Stimulated activated CD4-positive, alpha-beta T cell treated with anti-CD3 and anti-CD28 coated beads, Interleukin-2, amount 100 ng/mL, for 48 hours (primary cell): ENCODE measurements around the gene PLK2.

ENCODE experiments used
- DNase-seq, 2 donors: peaks; one replicate each; pipeline ENCODE4 v3.0.0-alpha.2; 2020

PLK2 gene

GRCh38 chr5:58447226-58447625 lies 12.7 kb downstream of the PLK2 start:
- DNase-seq, result no peak

- no peak for DNase-seq
Observed at GRCh38 chr5:58446024-58446423, 13.9 kb downstream of the PLK2 start.

- DNase-seq, result no peak
Observed at GRCh38 chr5:58444805-58445204, 15.1 kb downstream of the PLK2 start.

GRCh38 chr5:58440901-58441460 lies 18.9 kb downstream of the PLK2 start:
- DNase-seq, result no peak

GRCh38 chr5:58439094-58439644 lies 20.7 kb downstream of the PLK2 start:
- DNase-seq, result no peak

- no peak for DNase-seq
Observed at GRCh38 chr5:58437661-58438060, 22.2 kb downstream of the PLK2 start.

GRCh38 chr5:58431832-58432231 lies 28.1 kb downstream of the PLK2 start:
- no peak for DNase-seq

GRCh38 chr5:58412932-58413331 lies 47.0 kb downstream of the PLK2 start:
- no peak for DNase-seq

- no peak for DNase-seq
Observed at GRCh38 chr5:58412081-58412480, 47.8 kb downstream of the PLK2 start.

GRCh38 chr5:58411372-58411771 lies 48.5 kb downstream of the PLK2 start:
- no peak for DNase-seq

- DNase-seq, result no peak
Observed at GRCh38 chr5:58410441-58410840, 49.4 kb downstream of the PLK2 start.

- no peak for DNase-seq
Observed at GRCh38 chr5:58407042-58407719, 52.7 kb downstream of the PLK2 start.

- no peak for DNase-seq
Observed at GRCh38 chr5:58406394-58406793, 53.5 kb downstream of the PLK2 start.

GRCh38 chr5:58405175-58405574 lies 54.7 kb downstream of the PLK2 start:
- no peak for DNase-seq

GRCh38 chr5:58404734-58405133 lies 55.2 kb downstream of the PLK2 start:
- no peak for DNase-seq
